OCI-LY1 (cell line): ENCODE measurements around the gene TMEM98.

Experiments
- CTCF ChIP-seq: fragments of 200-600 bp; sonication (generic), shearing (Covaris generic); IDR thresholded peaks from 2 replicates; pipeline ENCODE4 v1.5.1; 2017; ENCODE audit warnings: mild to moderate bottlenecking, antibody characterized with exemption, low read length, moderate library complexity, mixed read lengths
- EZH2 ChIP-seq: fragments of 200-600 bp; sonication (generic), shearing (Covaris generic); IDR thresholded peaks from 2 replicates; pipeline ENCODE4 v1.8.0; 2017; ENCODE audit warnings: borderline replicate concordance, mixed run types, mild to moderate bottlenecking, antibody characterized with exemption, low read length, moderate library complexity, mixed read lengths

GRCh38 chr17:32936186-32936893, 8.4 kb downstream of the TMEM98 start:
- TF ChIP-seq CTCF (no peak), EZH2 (no peak)
